GM12864 (cell line): Measurements from ENCODE around the gene SNTB2.

ENCODE experiments used
- DNase-seq: peaks from one replicate; pipeline ENCODE4 v3.0.0-alpha.2; 2011; ENCODE audit warnings: low read depth
- H3K4me3 ChIP-seq: 2 replicates; pipeline ENCODE4 v1.5.1; 2011; ENCODE audit warnings: mild to moderate bottlenecking, low read depth, low read length, control low read depth
- CTCF ChIP-seq: IDR thresholded peaks from 2 replicates; pipeline ENCODE4 v1.5.1; 2011; ENCODE audit warnings: low read depth, mild to moderate bottlenecking, moderate library complexity, low read length, control low read depth, inconsistent platforms; ENCODE audit errors: missing control alignments

The SNTB2 gene

GRCh38 chr16:69191136-69191535 lies 4.2 kb downstream of the SNTB2 start:
- TF ChIP-seq CTCF, result no peak
- no peak for DNase-seq
- no peak overlapping the region for H3K4me3 ChIP-seq

GRCh38 chr16:69193855-69194254 lies 6.9 kb downstream of the SNTB2 start:
- no peak for DNase-seq
- TF ChIP-seq CTCF, result no peak
- H3K4me3 ChIP-seq, result no peak overlapping the region

GRCh38 chr16:69194488-69194887 lies 7.5 kb downstream of the SNTB2 start:
- no peak for TF ChIP-seq CTCF
- no peak for DNase-seq
- H3K4me3 ChIP-seq, result no peak overlapping the region

GRCh38 chr16:69195369-69196029 lies 8.5 kb downstream of the SNTB2 start:
- no peak for TF ChIP-seq CTCF
- H3K4me3 ChIP-seq, result no peak overlapping the region
- no peak for DNase-seq

- TF ChIP-seq CTCF, result no peak
- DNase-seq, result no peak
- H3K4me3 ChIP-seq, result no peak overlapping the region
Observed at GRCh38 chr16:69197573-69197972, 10.6 kb downstream of the SNTB2 start.

GRCh38 chr16:69199382-69199781 lies 12.4 kb downstream of the SNTB2 start:
- no peak for TF ChIP-seq CTCF
- no peak for DNase-seq
- H3K4me3 ChIP-seq, result no peak overlapping the region

GRCh38 chr16:69201291-69201690 lies 14.3 kb downstream of the SNTB2 start:
- no peak for TF ChIP-seq CTCF
- no peak for DNase-seq
- H3K4me3 ChIP-seq, result no peak overlapping the region
